HT-29 (cell line): ENCODE measurements around the gene EXOSC7. TPM values are rescaled to one million over a fixed set of nuclear protein-coding genes. Genes with fewer than 3 reads are reported as not detected.
A peak's percentile ranks its signal among the peaks of the same experiment; 100 is the strongest.

ENCODE experiments used
- DNase-seq: peaks from one replicate; pipeline ENCODE4 v3.0.0-alpha.2; 2015; ENCODE audit warnings: low spot score
- small RNA-seq: library from RNA; depleted of rRNA; stranded (forward); fragments of <200 nt; gene quantifications from one replicate; pipeline ENCODE3, GENCODE V24; 2014
- total RNA-seq: library from RNA; depleted of rRNA; stranded (reverse); fragments of >200 nt; shearing (Covaris generic); gene quantifications from 2 replicates; pipeline ENCODE4 v1.2.3, GENCODE V29; 2014; rRNA removed

Gene EXOSC7
- total RNA-seq, 1 experiment from 2014 or later = 35.2 TPM

GRCh38 chr3:45054196-45054857 is 78.3 kb downstream of the EXOSC7 start:
- DNase-seq = no peak

GRCh38 chr3:45055032-45055410 is 79.0 kb downstream of the EXOSC7 start:
- DNase-seq = no peak

DNA sequence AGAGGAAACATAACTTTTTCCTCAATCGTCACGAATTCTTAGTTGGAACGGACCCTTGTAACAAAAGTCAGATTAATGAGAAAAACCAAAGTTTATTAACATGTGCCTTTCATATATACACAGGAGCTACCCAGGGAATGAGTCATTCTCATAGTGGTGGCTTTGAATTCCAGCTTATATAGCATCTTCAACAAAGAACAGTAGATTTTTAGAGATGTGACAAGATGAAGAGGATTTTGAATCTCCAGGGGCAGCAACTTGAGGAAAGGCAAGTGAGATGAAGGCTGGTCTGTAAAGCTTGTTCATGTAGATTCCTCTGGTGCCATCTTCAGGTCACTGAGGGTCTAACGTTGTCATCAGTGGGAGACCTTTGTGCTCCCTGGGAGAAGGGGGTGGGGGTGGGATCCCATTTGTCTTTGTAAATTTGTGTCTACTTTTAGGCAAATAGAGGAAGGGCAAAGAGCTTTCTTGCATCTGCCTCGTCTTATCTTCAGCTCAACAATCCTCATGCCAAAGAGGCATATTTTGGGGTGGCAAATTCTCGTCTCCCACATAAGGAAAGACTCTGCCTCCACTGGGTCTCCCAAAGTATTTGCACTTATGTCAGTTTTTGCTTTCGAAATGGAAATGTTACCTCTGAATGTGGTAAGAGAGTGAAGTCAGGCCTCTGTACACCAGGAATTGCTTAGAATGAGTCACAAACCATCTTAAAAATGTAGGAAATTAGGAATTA is 79.5 kb downstream of the EXOSC7 start:
- DNase-seq = no peak

GRCh38 chr3:45056608-45057301 is 80.7 kb downstream of the EXOSC7 start:
- DNase-seq = no peak

- DNase-seq = no peak
Observed at GRCh38 chr3:45057557-45057956, 81.5 kb downstream of the EXOSC7 start.

DNA sequence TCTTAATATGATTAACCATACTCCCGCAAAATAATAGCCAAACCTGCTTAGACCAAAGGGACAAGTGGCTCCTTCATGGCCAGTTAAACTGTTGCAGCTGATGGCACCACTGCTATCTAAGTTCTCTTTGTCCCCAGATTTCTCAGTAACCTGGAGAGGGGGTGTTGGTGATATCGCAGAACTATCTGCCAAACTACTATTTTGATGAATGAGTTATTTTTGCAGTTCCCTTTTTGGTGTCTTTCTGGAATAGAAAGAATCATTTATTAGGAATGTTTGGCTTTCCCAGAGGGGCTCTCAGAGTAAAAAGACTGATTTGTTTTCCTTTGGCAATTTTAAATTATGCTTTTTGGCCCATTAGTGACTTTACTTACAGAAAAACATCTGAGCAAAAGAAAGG is 83.1 kb downstream of the EXOSC7 start:
- DNase-seq = no peak

DNA sequence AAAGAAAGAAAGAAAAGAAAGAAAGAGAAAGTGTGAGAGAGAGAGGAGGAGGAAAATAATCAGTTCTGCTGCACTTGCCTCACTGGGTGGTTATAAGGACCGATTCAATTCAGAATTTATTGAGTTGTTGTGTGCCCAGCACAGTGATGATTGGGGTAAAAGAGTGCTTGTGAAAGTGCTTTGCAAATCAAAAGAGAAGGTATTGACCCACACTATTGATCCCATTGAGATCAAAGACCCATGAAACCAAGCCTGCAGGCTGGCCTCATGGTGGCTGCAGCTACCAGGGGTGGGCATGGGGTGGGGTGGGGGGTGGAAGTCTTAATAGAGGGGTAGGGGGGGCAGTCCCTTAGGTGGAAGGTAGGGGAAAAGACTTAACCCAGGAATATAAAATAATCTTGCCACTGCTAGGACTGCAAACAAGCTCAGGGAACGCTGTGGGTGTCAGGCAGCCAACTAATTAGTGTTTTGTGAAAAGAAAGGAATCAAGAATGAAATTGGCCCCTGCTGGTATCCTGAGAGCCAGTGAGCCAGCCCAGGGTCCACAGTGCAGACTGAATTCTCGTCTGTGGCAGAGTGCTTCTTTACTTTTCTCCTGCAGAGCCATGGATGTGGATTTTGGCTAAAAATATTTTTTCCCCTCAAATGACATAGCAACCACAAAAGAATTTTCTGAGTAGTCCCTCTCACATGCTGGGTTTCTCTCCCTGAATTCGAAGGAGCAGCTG is 84.3 kb downstream of the EXOSC7 start:
- DNase-seq = no peak

Small RNAs within 50 kb of the gene (small RNA-seq; reads per million reads assigned to genes)
- gene RNU5B-3P = 2.2 reads per million, percentile 68 among the genes with 10 or more reads in this experiment

Other genes starting within 250 kb of the EXOSC7 start
- 0.08 and 4.8 TPM in 2 replicates for gene ZNF501, start 246.6 kb upstream of the EXOSC7 start, total RNA-seq
- gene KIAA1143, start 214.6 kb upstream of the EXOSC7 start, total RNA-seq = 7.4 and 8.6 TPM in 2 replicates
- gene KIF15, start 214.4 kb upstream of the EXOSC7 start, total RNA-seq = 4.9 and 5.5 TPM in 2 replicates
- gene TMEM42, start 114.3 kb upstream of the EXOSC7 start, total RNA-seq = 8.8 and 9.3 TPM in 2 replicates
- not detected in 2 replicates for gene TGM4, start 101.6 kb upstream of the EXOSC7 start, total RNA-seq
- gene ZDHHC3, start 70 bp upstream of the EXOSC7 start, total RNA-seq = 136 and 145 TPM in 2 replicates
- gene CLEC3B, start 50.1 kb downstream of the EXOSC7 start, total RNA-seq = not detected in 2 replicates
- gene CDCP1, start 170.1 kb downstream of the EXOSC7 start, total RNA-seq = 13.6 and 15.6 TPM in 2 replicates